ENCODE results near the gene MIXL1. TPM values are rescaled to one million over a fixed set of nuclear protein-coding genes. Genes with fewer than 3 reads are reported as not detected.
"Not testable (repeated sequence)": the region's sequence is repeated elsewhere in the genome, so short reads cannot be mapped to it uniquely, and the experiment has no call there.

The MIXL1 gene
- total RNA-seq, 1 experiment from 2014 or later, result 20.8 TPM

- peaks cover 11% of the 10 kb centered on the region for H3K4me1 ChIP-seq (ENCODE audit: low read length)
- DNase-seq, result peak; percentile 27
- H3K27me3 ChIP-seq (ENCODE audit: low read length), result no peaks in the 10 kb centered on the region
- no peaks in the 10 kb centered on the region for H3K36me3 ChIP-seq (ENCODE audit: insufficient read depth, low read length)
- no peak overlapping the region for H3K27ac ChIP-seq (ENCODE audit: low read length)
- H3K4me3 ChIP-seq (ENCODE audit: low read length), result no peak overlapping the region
- no peak overlapping the region for H3K4me2 ChIP-seq (ENCODE audit: low read depth, low read length, poor library complexity, severe bottlenecking)
- no peaks in the 10 kb centered on the region for H3K9me2 ChIP-seq (replicated peaks; ENCODE audit: insufficient read depth, low read length)
- H3K9me3 ChIP-seq (ENCODE audit: low read length), result no peaks in the 10 kb centered on the region
- peak overlapping the region; percentile 2; the same call in 1 of the 2 replicates for H2AFZ ChIP-seq (ENCODE audit: low read length)
- no peaks in the 10 kb centered on the region for H4K20me1 ChIP-seq (ENCODE audit: insufficient read depth, low read depth, low read length)
- no peak overlapping the region for H3K9ac ChIP-seq (ENCODE audit: low read length)
- no peaks in the 10 kb centered on the region for H3K79me2 ChIP-seq (ENCODE audit: low read length)
Measured at GRCh38 chr1:226195144-226195543, 28.3 kb upstream of the MIXL1 start.

- no peaks in the 10 kb centered on the region for H3K79me2 ChIP-seq (ENCODE audit: low read length)
- H3K9me2 ChIP-seq (replicated peaks; ENCODE audit: insufficient read depth, low read length), result no peaks in the 10 kb centered on the region
Measured at GRCh38 chr1:226199971-226200370, 23.5 kb upstream of the MIXL1 start.

GRCh38 chr1:226201029-226201593 lies 22.4 kb upstream of the MIXL1 start:
- Histone ChIP-seq H3K4me3 (ENCODE audit: low read length) (no peak overlapping the region), H3K9ac (ENCODE audit: low read length) (peak overlapping the region; percentile 19; the same call in 1 of the 2 replicates), H2AFZ (ENCODE audit: low read length) (0 out of 2 replicates have a peak overlapping the region, but pooled peaks have one; percentile 11), H3K79me2 (ENCODE audit: low read length) (no peaks in the 10 kb centered on the region), H3K36me3 (ENCODE audit: insufficient read depth, low read length) (no peaks in the 10 kb centered on the region), H3K4me2 (ENCODE audit: low read depth, low read length, poor library complexity, severe bottlenecking) (peak overlapping the region; percentile 28), H4K20me1 (ENCODE audit: insufficient read depth, low read depth, low read length) (no peaks in the 10 kb centered on the region), H3K27me3 (ENCODE audit: low read length) (no peaks in the 10 kb centered on the region), H3K9me2 (replicated peaks; ENCODE audit: insufficient read depth, low read length) (no peaks in the 10 kb centered on the region), H3K4me1 (ENCODE audit: low read length) (peaks cover 36% of the 10 kb centered on the region), H3K9me3 (ENCODE audit: low read length) (no peaks in the 10 kb centered on the region), H3K27ac (ENCODE audit: low read length) (no peak overlapping the region)
- peak; percentile 88 for DNase-seq

More at GRCh38 chr1:226199971-226200370, 23.5 kb upstream of the MIXL1 start:
- H3K27me3 ChIP-seq (ENCODE audit: low read length), result no peaks in the 10 kb centered on the region
- no peak overlapping the region for H2AFZ ChIP-seq (ENCODE audit: low read length)
- peaks cover 36% of the 10 kb centered on the region for H3K4me1 ChIP-seq (ENCODE audit: low read length)
- H3K9ac ChIP-seq (ENCODE audit: low read length), result no peak overlapping the region; the same call in 1 of the 2 replicates
- no peaks in the 10 kb centered on the region for H3K9me3 ChIP-seq (ENCODE audit: low read length)
- H3K27ac ChIP-seq (ENCODE audit: low read length), result no peak overlapping the region
- H3K4me2 ChIP-seq (ENCODE audit: low read depth, low read length, poor library complexity, severe bottlenecking), result peak overlapping the region; percentile 7
- no peaks in the 10 kb centered on the region for H3K36me3 ChIP-seq (ENCODE audit: insufficient read depth, low read length)
- no peaks in the 10 kb centered on the region for H4K20me1 ChIP-seq (ENCODE audit: insufficient read depth, low read depth, low read length)
- DNase-seq, result no peak
- H3K4me3 ChIP-seq (ENCODE audit: low read length), result no peak overlapping the region

- no peaks in the 10 kb centered on the region for H3K79me2 ChIP-seq (ENCODE audit: low read length)
- no peak overlapping the region for H3K4me2 ChIP-seq (ENCODE audit: low read depth, low read length, poor library complexity, severe bottlenecking)
- H4K20me1 ChIP-seq (ENCODE audit: insufficient read depth, low read depth, low read length), result no peaks in the 10 kb centered on the region
- no peaks in the 10 kb centered on the region for H3K9me2 ChIP-seq (replicated peaks; ENCODE audit: insufficient read depth, low read length)
- peaks cover 33% of the 10 kb centered on the region for H3K4me1 ChIP-seq (ENCODE audit: low read length)
- H3K9me3 ChIP-seq (ENCODE audit: low read length), result no peaks in the 10 kb centered on the region
- H3K27me3 ChIP-seq (ENCODE audit: low read length), result no peaks in the 10 kb centered on the region
- DNase-seq, result peak; percentile 7
- no peak overlapping the region for H3K27ac ChIP-seq (ENCODE audit: low read length)
- H2AFZ ChIP-seq (ENCODE audit: low read length), result no peak overlapping the region
- no peak overlapping the region for H3K9ac ChIP-seq (ENCODE audit: low read length)
- no peaks in the 10 kb centered on the region for H3K36me3 ChIP-seq (ENCODE audit: insufficient read depth, low read length)
- no peak overlapping the region for H3K4me3 ChIP-seq (ENCODE audit: low read length)
Measured at GRCh38 chr1:226202246-226202645, 21.2 kb upstream of the MIXL1 start.

- peak; percentile 1 for DNase-seq
- H3K9me3 ChIP-seq (ENCODE audit: low read length); H3K9ac ChIP-seq (ENCODE audit: low read length); H3K27ac ChIP-seq (ENCODE audit: low read length); H3K36me3 ChIP-seq (ENCODE audit: insufficient read depth, low read length); H4K20me1 ChIP-seq (ENCODE audit: insufficient read depth, low read depth, low read length); H3K79me2 ChIP-seq (ENCODE audit: low read length); H3K4me2 ChIP-seq (ENCODE audit: low read depth, low read length, poor library complexity, severe bottlenecking); H3K4me3 ChIP-seq (ENCODE audit: low read length); H2AFZ ChIP-seq (ENCODE audit: low read length); H3K9me2 ChIP-seq (replicated peaks; ENCODE audit: insufficient read depth, low read length); H3K27me3 ChIP-seq (ENCODE audit: low read length): not testable (repeated sequence)
- H3K4me1 ChIP-seq (ENCODE audit: low read length), result peaks cover 32% of the 10 kb centered on the region
Measured at GRCh38 chr1:226202666-226203065, 20.8 kb upstream of the MIXL1 start.

GRCh38 chr1:226203240-226203639 lies 20.2 kb upstream of the MIXL1 start:
- H3K27me3 ChIP-seq (ENCODE audit: low read length), result no peaks in the 10 kb centered on the region
- peaks cover 32% of the 10 kb centered on the region for H3K4me1 ChIP-seq (ENCODE audit: low read length)
- no peaks in the 10 kb centered on the region for H3K36me3 ChIP-seq (ENCODE audit: insufficient read depth, low read length)
- no peak overlapping the region for H3K27ac ChIP-seq (ENCODE audit: low read length)
- H4K20me1 ChIP-seq (ENCODE audit: insufficient read depth, low read depth, low read length), result no peaks in the 10 kb centered on the region
- no peak overlapping the region for H3K9ac ChIP-seq (ENCODE audit: low read length)
- H3K9me3 ChIP-seq (ENCODE audit: low read length), result no peaks in the 10 kb centered on the region
- peak overlapping the region; percentile 8; the same call in 1 of the 2 replicates for H2AFZ ChIP-seq (ENCODE audit: low read length)
- no peaks in the 10 kb centered on the region for H3K79me2 ChIP-seq (ENCODE audit: low read length)
- peak; percentile 35 for DNase-seq
- H3K9me2 ChIP-seq (replicated peaks; ENCODE audit: insufficient read depth, low read length), result no peaks in the 10 kb centered on the region
- no peak overlapping the region for H3K4me3 ChIP-seq (ENCODE audit: low read length)
- no peak overlapping the region for H3K4me2 ChIP-seq (ENCODE audit: low read depth, low read length, poor library complexity, severe bottlenecking)

GRCh38 chr1:226203655-226204054 lies 19.8 kb upstream of the MIXL1 start:
- DNase-seq, result no peak
- no peaks in the 10 kb centered on the region for H3K79me2 ChIP-seq (ENCODE audit: low read length)
- H2AFZ ChIP-seq (ENCODE audit: low read length), result peak overlapping the region; percentile 8; the same call in 1 of the 2 replicates
- no peaks in the 10 kb centered on the region for H3K27me3 ChIP-seq (ENCODE audit: low read length)
- H4K20me1 ChIP-seq (ENCODE audit: insufficient read depth, low read depth, low read length), result no peaks in the 10 kb centered on the region
- no peak overlapping the region for H3K27ac ChIP-seq (ENCODE audit: low read length)
- H3K4me1 ChIP-seq (ENCODE audit: low read length), result peaks cover 32% of the 10 kb centered on the region
- no peak overlapping the region for H3K4me3 ChIP-seq (ENCODE audit: low read length)
- no peak overlapping the region for H3K9ac ChIP-seq (ENCODE audit: low read length)
- no peaks in the 10 kb centered on the region for H3K9me2 ChIP-seq (replicated peaks; ENCODE audit: insufficient read depth, low read length)
- H3K9me3 ChIP-seq (ENCODE audit: low read length), result no peaks in the 10 kb centered on the region
- H3K36me3 ChIP-seq (ENCODE audit: insufficient read depth, low read length), result no peaks in the 10 kb centered on the region
- no peak overlapping the region for H3K4me2 ChIP-seq (ENCODE audit: low read depth, low read length, poor library complexity, severe bottlenecking)

- no peak for DNase-seq
- no peaks in the 10 kb centered on the region for H3K9me2 ChIP-seq (replicated peaks; ENCODE audit: insufficient read depth, low read length)
- no peak overlapping the region for H3K4me3 ChIP-seq (ENCODE audit: low read length)
- H3K4me2 ChIP-seq (ENCODE audit: low read depth, low read length, poor library complexity, severe bottlenecking), result no peak overlapping the region
- H3K27me3 ChIP-seq (ENCODE audit: low read length), result no peaks in the 10 kb centered on the region
- no peaks in the 10 kb centered on the region for H3K9me3 ChIP-seq (ENCODE audit: low read length)
- peak overlapping the region; percentile 8; the same call in 1 of the 2 replicates for H2AFZ ChIP-seq (ENCODE audit: low read length)
- peaks cover 32% of the 10 kb centered on the region for H3K4me1 ChIP-seq (ENCODE audit: low read length)
- no peak overlapping the region for H3K27ac ChIP-seq (ENCODE audit: low read length)
- no peaks in the 10 kb centered on the region for H4K20me1 ChIP-seq (ENCODE audit: insufficient read depth, low read depth, low read length)
- no peak overlapping the region for H3K9ac ChIP-seq (ENCODE audit: low read length)
- no peaks in the 10 kb centered on the region for H3K36me3 ChIP-seq (ENCODE audit: insufficient read depth, low read length)
- no peaks in the 10 kb centered on the region for H3K79me2 ChIP-seq (ENCODE audit: low read length)
Measured at GRCh38 chr1:226204198-226204597, 19.3 kb upstream of the MIXL1 start.

Measured in Karpas-422 (cell line).